ENCODE measurements around the gene UBE2V1. TPM values are rescaled to one million over a fixed set of nuclear protein-coding genes. Genes with fewer than 3 reads are reported as not detected.

The UBE2V1 gene
- total RNA-seq, 4 donors from 2014 or later, result 80.5 to 162 (median 99.0) TPM

- Histone ChIP-seq H3K4me3 (peak overlapping the region; percentile 99), H3K4me1 (peaks cover 82% of the 10 kb centered on the region)
- DNase-seq (ENCODE audit: low spot score in 2 of 2), result peak; percentile 13 to 48
Observed at GRCh38 chr20:50111120-50111828, 1.7 kb downstream of the UBE2V1 start.

GRCh38 chr20:50110141-50111047 is 2.6 kb downstream of the UBE2V1 start:
- no peak overlapping the region for H3K27ac ChIP-seq
- no peaks in the 10 kb centered on the region for H3K36me3 ChIP-seq
- TF ChIP-seq POLR2A (IDR thresholded peaks at IDR 0.05) (no peak), CTCF (IDR thresholded peaks at IDR 0.05) (no peak), POLR2AphosphoS5 (IDR thresholded peaks at IDR 0.05) (no peak), EP300 (IDR thresholded peaks at IDR 0.05) (no peak)
- WGBS, result 40% methylated on average over 4 of the region's 4 CpGs
- H3K4me1 ChIP-seq, result peaks cover 77% of the 10 kb centered on the region
- H3K9me3 ChIP-seq, result no peaks in the 10 kb centered on the region
- no peak overlapping the region for H3K4me3 ChIP-seq
- DNase-seq (ENCODE audit: low spot score in 2 of 2), result peak; percentile 18 to 44
- no peaks in the 10 kb centered on the region for H3K27me3 ChIP-seq

More at GRCh38 chr20:50111120-50111828, 1.7 kb downstream of the UBE2V1 start:
- Histone ChIP-seq H3K27me3 (no peaks in the 10 kb centered on the region), H3K9me3 (no peaks in the 10 kb centered on the region), H3K27ac (no peak overlapping the region), H3K36me3 (no peaks in the 10 kb centered on the region)
- 45% methylated on average over 10 of the region's 10 CpGs for WGBS
- TF ChIP-seq EP300 (IDR thresholded peaks at IDR 0.05), result no peak
- no peak for TF ChIP-seq POLR2AphosphoS5 (IDR thresholded peaks at IDR 0.05)
- no peak for TF ChIP-seq CTCF (IDR thresholded peaks at IDR 0.05)

GRCh38 chr20:50108556-50109235 is 4.3 kb downstream of the UBE2V1 start:
- no peaks in the 10 kb centered on the region for H3K27me3 ChIP-seq
- H3K4me1 ChIP-seq, result peaks cover 67% of the 10 kb centered on the region
- WGBS, result 64% methylated on average over 4 of the region's 4 CpGs
- no peak overlapping the region for H3K4me3 ChIP-seq
- DNase-seq (ENCODE audit: low spot score in 2 of 2), result peak; percentile 7 to 48
- H3K9me3 ChIP-seq, result no peaks in the 10 kb centered on the region
- TF ChIP-seq CTCF (IDR thresholded peaks at IDR 0.05), result no peak
- no peak for TF ChIP-seq EP300 (IDR thresholded peaks at IDR 0.05)
- no peak for TF ChIP-seq POLR2A (IDR thresholded peaks at IDR 0.05)
- no peak for TF ChIP-seq POLR2AphosphoS5 (IDR thresholded peaks at IDR 0.05)
- no peaks in the 10 kb centered on the region for H3K36me3 ChIP-seq
- H3K27ac ChIP-seq, result no peak overlapping the region

- no peak overlapping the region for H3K27ac ChIP-seq
- no peaks in the 10 kb centered on the region for H3K9me3 ChIP-seq
- H3K4me3 ChIP-seq, result no peak overlapping the region
- DNase-seq (ENCODE audit: low spot score in 2 of 2), result peak; percentile 40 to 60
- no peaks in the 10 kb centered on the region for H3K36me3 ChIP-seq
- no peak for TF ChIP-seq CTCF (IDR thresholded peaks at IDR 0.05)
- no peak for TF ChIP-seq EP300 (IDR thresholded peaks at IDR 0.05)
- TF ChIP-seq POLR2AphosphoS5 (IDR thresholded peaks at IDR 0.05), result no peak
- TF ChIP-seq POLR2A (IDR thresholded peaks at IDR 0.05), result no peak
- H3K27me3 ChIP-seq, result no peaks in the 10 kb centered on the region
- peaks cover 62% of the 10 kb centered on the region for H3K4me1 ChIP-seq
- WGBS, result 67% methylated on average over 6 of the region's 6 CpGs
Observed at GRCh38 chr20:50107796-50108331, 5.1 kb downstream of the UBE2V1 start.

Data from suprapubic skin (tissue), 4 donors.